DOHH2 (cell line): ENCODE data around the gene GAGE10.
A peak's percentile ranks its signal among the peaks of the same experiment; 100 is the strongest.

Experiments used
- H3F3A ChIP-seq: fragments of 200-600 bp; sonication (generic), shearing (Covaris generic); 2 replicates; pipeline ENCODE4 v1.6.0; 2016; ENCODE audit warnings: antibody characterized with exemption, mild to moderate bottlenecking; ENCODE audit not compliant: control insufficient read depth, insufficient read depth
- H3K27ac ChIP-seq: fragments of 200-600 bp; sonication (generic); 2 replicates; pipeline ENCODE4 v1.5.1; 2014; ENCODE audit warnings: low read depth, mild to moderate bottlenecking, low read length, moderate library complexity
- H3K27me3 ChIP-seq: fragments of 200-600 bp; sonication (generic); 2 replicates; pipeline ENCODE4 v1.6.1; 2014; ENCODE audit warnings: mild to moderate bottlenecking, low read length, mixed read lengths; ENCODE audit not compliant: control insufficient read depth
- H3K36me3 ChIP-seq: fragments of 200-600 bp; sonication (generic); 2 replicates; pipeline ENCODE4 v1.6.1; 2014; ENCODE audit warnings: mild to moderate bottlenecking, low read length, moderate library complexity, mixed read lengths; ENCODE audit not compliant: control insufficient read depth
- H3K4me1 ChIP-seq: fragments of 200-600 bp; sonication (generic); 2 replicates; pipeline ENCODE4 v1.6.1; 2014; ENCODE audit warnings: mild to moderate bottlenecking, low read length, mixed read lengths; ENCODE audit not compliant: control insufficient read depth
- H3K4me2 ChIP-seq: fragments of 200-600 bp; sonication (generic); 2 replicates; pipeline ENCODE4 v1.6.0; 2014; ENCODE audit warnings: mild to moderate bottlenecking, low read length, moderate library complexity
- H3K4me3 ChIP-seq: fragments of 200-600 bp; sonication (generic); 2 replicates; pipeline ENCODE4 v1.5.1; 2014; ENCODE audit warnings: mild to moderate bottlenecking, low read length, mixed read lengths
- H3K79me2 ChIP-seq: fragments of 200-600 bp; sonication (generic); 2 replicates; pipeline ENCODE4 v1.6.1; 2014; ENCODE audit warnings: mild to moderate bottlenecking, low read length, mixed read lengths; ENCODE audit not compliant: control insufficient read depth
- H3K9me2 ChIP-seq: fragments of 200-600 bp; sonication (generic); replicated peaks from 2 replicates; pipeline ENCODE4 v1.6.1; 2014; ENCODE audit warnings: mild to moderate bottlenecking, low read length, mixed read lengths; ENCODE audit not compliant: control insufficient read depth
- H3K9me3 ChIP-seq: fragments of 200-600 bp; sonication (generic); 2 replicates; pipeline ENCODE4 v1.6.1; 2014; ENCODE audit warnings: antibody characterized with exemption, low read length, mixed read lengths; ENCODE audit not compliant: control insufficient read depth, insufficient read depth
- H4K20me1 ChIP-seq: fragments of 200-600 bp; sonication (generic); 2 replicates; pipeline ENCODE4 v1.6.0; 2014; ENCODE audit warnings: low read depth, mild to moderate bottlenecking, antibody characterized with exemption, low read length, moderate library complexity; ENCODE audit not compliant: control insufficient read depth, insufficient read depth
- CTCF ChIP-seq: fragments of 200-600 bp; sonication (generic); IDR thresholded peaks from one replicate; pipeline ENCODE4 v1.5.1; 2014; ENCODE audit warnings: antibody characterized with exemption, mild to moderate bottlenecking, low read depth, low read length; ENCODE audit not compliant: poor library complexity, severe bottlenecking
- EZH2phosphoT487 ChIP-seq: fragments of 200-600 bp; sonication (generic); IDR thresholded peaks from 2 replicates; pipeline ENCODE4 v1.6.1; 2017; ENCODE audit warnings: borderline replicate concordance, mild to moderate bottlenecking, antibody characterized with exemption, low read length, moderate library complexity, mixed read lengths

Gene GAGE10

GRCh38 chrX:49269767-49270248 lies 33.6 kb upstream of the GAGE10 start, which contains the start of gene PPP1R3F:
PPP1R3F (plus strand) TSS chrX:49269793; CDS start chrX:49269870, 77 bp downstream.
- TF ChIP-seq CTCF (no peak), EZH2phosphoT487 (no peak)
- Histone ChIP-seq H3K9me2 (no peaks in the 10 kb centered on the region), H4K20me1 (no peaks in the 10 kb centered on the region), H3K9me3 (no peaks in the 10 kb centered on the region), H3K4me2 (peak within 1 kb of the TSS; percentile 79), H3K4me3 (peak within 1 kb of the TSS; percentile 85), H3K4me1 (peaks cover 30% of the 10 kb centered on the region), H3K79me2 (peaks cover 43% of the 10 kb centered on the region), H3K27ac (peak within 1 kb of the TSS; percentile 71), H3K27me3 (no peaks in the 10 kb centered on the region), H3F3A (no peaks in the 10 kb centered on the region), H3K36me3 (peaks cover 8% of the 10 kb centered on the region; the same call in 1 of the 2 replicates)

GRCh38 chrX:49270249-49270921 lies 33.1 kb upstream of the GAGE10 start:
- Histone ChIP-seq H3K9me3 (no peaks in the 10 kb centered on the region), H3K79me2 (peaks cover 45% of the 10 kb centered on the region), H3K4me3 (peak overlapping the region; percentile 85), H3K4me2 (peak overlapping the region; percentile 79), H3K27ac (0 out of 2 replicates have a peak overlapping the region, but pooled peaks have one; percentile 71), H3K27me3 (no peaks in the 10 kb centered on the region), H3F3A (no peaks in the 10 kb centered on the region), H3K9me2 (no peaks in the 10 kb centered on the region), H3K36me3 (peaks cover 8% of the 10 kb centered on the region; the same call in 1 of the 2 replicates), H3K4me1 (peaks cover 30% of the 10 kb centered on the region), H4K20me1 (no peaks in the 10 kb centered on the region)
- TF ChIP-seq CTCF (no peak), EZH2phosphoT487 (no peak)

GRCh38 chrX:49271341-49271740 lies 32.1 kb upstream of the GAGE10 start:
- Histone ChIP-seq H3K4me1 (peaks cover 30% of the 10 kb centered on the region), H3K27ac (no peak overlapping the region), H3K36me3 (peaks cover 8% of the 10 kb centered on the region; the same call in 1 of the 2 replicates), H3K79me2 (peaks cover 46% of the 10 kb centered on the region), H3K9me2 (no peaks in the 10 kb centered on the region), H3K4me2 (peak overlapping the region; percentile 79), H4K20me1 (no peaks in the 10 kb centered on the region), H3K4me3 (peak overlapping the region; percentile 85), H3F3A (no peaks in the 10 kb centered on the region), H3K27me3 (no peaks in the 10 kb centered on the region), H3K9me3 (no peaks in the 10 kb centered on the region)
- TF ChIP-seq EZH2phosphoT487 (no peak), CTCF (no peak)
